Stomach (tissue), 9 donors: ENCODE data around the gene SLC24A4. TPM values are rescaled to one million over a fixed set of nuclear protein-coding genes. Genes with fewer than 3 reads are reported as not detected.
"Not testable (repeated sequence)": the region's sequence is repeated elsewhere in the genome, so short reads cannot be mapped to it uniquely, and the experiment has no call there.

Experiments
- DNase-seq, 2 donors: peaks; one replicate each; pipeline versions ENCODE4 v3.0.0 to v3.0.0-alpha.2; 2013 to 2019
- H3K27ac ChIP-seq, 5 donors: fragments of 200-600 bp in 4 of 5; sonication (generic) in 4 of 5; one replicate each; pipeline ENCODE4 v1.5.1; 2013 to 2019; ENCODE audit warnings: mild to moderate bottlenecking in 1 of 5, moderate library complexity in 1 of 5
- H3K27me3 ChIP-seq, 3 donors: fragments of 200-600 bp; sonication (generic); one replicate each; pipeline ENCODE4 v1.5.1; 2017 to 2019; ENCODE audit warnings: mixed run types in 1 of 3
- H3K36me3 ChIP-seq, 4 donors: fragments of 200-600 bp; sonication (generic); 1 replicate in 3 of 4; 2 replicates in 1 of 4; pipeline ENCODE4 v1.5.1; 2016 to 2019
- H3K4me1 ChIP-seq, 4 donors: fragments of 200-600 bp; sonication (generic); one replicate each; pipeline ENCODE4 v1.5.1; 2016 to 2019
- H3K4me3 ChIP-seq, 4 donors: fragments of 200-600 bp; sonication (generic) in 3 of 4; one replicate each; pipeline ENCODE4 v1.5.1; 2016 to 2019; ENCODE audit warnings: mild to moderate bottlenecking in 1 of 4
- H3K9me3 ChIP-seq, 4 donors: fragments of 200-600 bp; sonication (generic); one replicate each; pipeline ENCODE4 v1.5.1; 2016 to 2019
- CTCF ChIP-seq, 7 experiments: fragments of 450-650 bp in 4 of 7; fragments of 200-600 bp in 3 of 7; sonication (generic) in 3 of 7; IDR thresholded peaks; one replicate each; pipeline ENCODE4 v1.5.1; 2016 to 2019; ENCODE audit warnings: antibody characterized with exemption in 7 of 7, control low read depth in 2 of 7, mild to moderate bottlenecking in 1 of 7
- EP300 ChIP-seq: sonication (generic); formaldehyde crosslinking; IDR thresholded peaks from one replicate; pipeline ENCODE4 v1.6.1; 2017; ENCODE audit warnings: antibody characterized with exemption
- POLR2A ChIP-seq, 4 donors: fragments of 450-650 bp; IDR thresholded peaks; one replicate each; pipeline ENCODE4 v1.6.1; 2016; ENCODE audit warnings: antibody characterized with exemption in 4 of 4, control low read depth in 2 of 4, mild to moderate bottlenecking in 1 of 4, moderate library complexity in 1 of 4
- POLR2AphosphoS5 ChIP-seq, 3 donors: sonication (generic); formaldehyde crosslinking; IDR thresholded peaks; one replicate each; pipeline ENCODE4 v1.6.1; 2016; ENCODE audit warnings: antibody characterized with exemption in 3 of 3
- WGBS, 5 donors: extraction: QIAGEN DNeasy Blood & Tissue Kit in 3 of 5; methylation state at CpG; one replicate each; pipeline versions ENCODE4 v1.1.5 to v1.1.7; 2013 to 2018; 5-methylcytosine and 5-hydroxymethylcytosine counted together
- intact Hi-C: fragments of 100-400 bp; cut with DNase I; formaldehyde crosslinking; loops from one replicate; pipeline ENCODE4 v1.15.1; 2023; ENCODE audit warnings: low total_unique reads
- polyA plus RNA-seq, 3 donors: library from polyadenylated mRNA; stranded (reverse); fragments of 200-250 nt; gene quantifications; one replicate each; pipeline ENCODE4 v1.2.3, GENCODE V29; 2013
- total RNA-seq, 5 donors: library from RNA; depleted of rRNA; stranded (reverse); fragments of >200 nt; gene quantifications; one replicate each; pipeline versions ENCODE4 v1.1.0 to v1.2.3, GENCODE V29; 2014 to 2016
- donor health status: healthy with polysubstance abuse.
- donor health status: Bipolar disorder and iron deficiency.
- donor health status: healthy.

Gene SLC24A4
- total and polyA plus RNA-seq, 8 donors = 0.08 to 0.92 (median 0.38) TPM; not detected in 4

- H3K9me3 ChIP-seq = no peaks in the 10 kb centered on the region
- peaks cover 0 to 4% (median 0%) of the 10 kb centered on the region in 3 donors for H3K27me3 ChIP-seq
- TF ChIP-seq CTCF (IDR thresholded peaks at IDR 0.05) (no peak), EP300 (no peak), POLR2AphosphoS5 (IDR thresholded peaks at IDR 0.05) (no peak), POLR2A (IDR thresholded peaks at IDR 0.05) (no peak)
- intact Hi-C loops = no loop called here
- WGBS, 5 donors = 67 to 71% (median 71%) methylated on average over 7 of the region's 7 CpGs
- peaks cover 0 to 20% (median 0%) of the 10 kb centered on the region in 4 donors for H3K4me1 ChIP-seq
- no peak for DNase-seq
- H3K36me3 ChIP-seq = no peaks in the 10 kb centered on the region
- H3K27ac ChIP-seq = no peak overlapping the region
- no peak overlapping the region for H3K4me3 ChIP-seq
Measured at GRCh38 chr14:92398888-92399636, 76.1 kb downstream of the SLC24A4 start.

- H3K27ac ChIP-seq = peak overlapping the region in 2 of 5 donors; percentile 35 to 74
- H3K9me3 ChIP-seq = peaks cover 0 to under 1% (median 0%) of the 10 kb centered on the region in 4 donors
- H3K4me3 ChIP-seq = no peak overlapping the region
- peaks cover 0 to 4% (median 0%) of the 10 kb centered on the region in 3 donors for H3K27me3 ChIP-seq
- intact Hi-C loops = no loop called here
- no peaks in the 10 kb centered on the region for H3K36me3 ChIP-seq
- no peak for DNase-seq
- 35 to 52% (median 50%) methylated on average over 7 of the region's 7 CpGs for WGBS, 5 donors
- TF ChIP-seq POLR2A (IDR thresholded peaks at IDR 0.05) = no peak
- TF ChIP-seq EP300 = no peak
- no peak for TF ChIP-seq CTCF (IDR thresholded peaks at IDR 0.05)
- no peak for TF ChIP-seq POLR2AphosphoS5 (IDR thresholded peaks at IDR 0.05)
- peaks cover 0 to 20% (median 0%) of the 10 kb centered on the region in 4 donors for H3K4me1 ChIP-seq
Measured at GRCh38 chr14:92400579-92401444, 77.8 kb downstream of the SLC24A4 start.

- 38 to 56% (median 52%) methylated on average over 3 of the region's 3 CpGs for WGBS, 5 donors
- H3K4me1 ChIP-seq = peaks cover 0 to 20% (median 0%) of the 10 kb centered on the region in 4 donors
- intact Hi-C loops = no loop called here
Measured at GRCh38 chr14:92401561-92401960, 78.6 kb downstream of the SLC24A4 start.

GRCh38 chr14:92402500-92402899 lies 79.5 kb downstream of the SLC24A4 start:
- Histone ChIP-seq H3K4me1 (peaks cover 0 to 20% (median 0%) of the 10 kb centered on the region in 4 donors), H3K9me3 (peaks cover 0 to 13% (median 0%) of the 10 kb centered on the region in 4 donors)
- H3K27me3 ChIP-seq, H3K4me3 ChIP-seq, H3K27ac ChIP-seq, H3K36me3 ChIP-seq, DNase-seq, intact Hi-C loops: not testable (repeated sequence)
- 45 to 79% (median 64%) methylated on average over 1 of the region's 1 CpG for WGBS, 5 donors

More at GRCh38 chr14:92401561-92401960, 78.6 kb downstream of the SLC24A4 start:
- Histone ChIP-seq H3K4me3 (no peak overlapping the region), H3K27ac (peak overlapping the region in 1 of 5 donors; percentile 74), H3K9me3 (peaks cover 0 to 8% (median 0%) of the 10 kb centered on the region in 4 donors), H3K36me3 (no peaks in the 10 kb centered on the region), H3K27me3 (peaks cover 0 to 4% (median 0%) of the 10 kb centered on the region in 3 donors)
- DNase-seq = no peak
- TF ChIP-seq POLR2A (IDR thresholded peaks at IDR 0.05) (no peak), EP300 (no peak), CTCF (IDR thresholded peaks at IDR 0.05) (no peak), POLR2AphosphoS5 (IDR thresholded peaks at IDR 0.05) (no peak)
